ENCODE results near the gene CSF3. TPM values are rescaled to one million over a fixed set of nuclear protein-coding genes. Genes with fewer than 3 reads are reported as not detected.
A peak's percentile ranks its signal among the peaks of the same experiment; 100 is the strongest.

CSF3 gene
- total and polyA plus RNA-seq, 2 of the 13 experiments (the other 11 are each of a cell fraction or from before 2014, with no cell fraction given): 0.09 TPM; not detected in 1

DNA sequence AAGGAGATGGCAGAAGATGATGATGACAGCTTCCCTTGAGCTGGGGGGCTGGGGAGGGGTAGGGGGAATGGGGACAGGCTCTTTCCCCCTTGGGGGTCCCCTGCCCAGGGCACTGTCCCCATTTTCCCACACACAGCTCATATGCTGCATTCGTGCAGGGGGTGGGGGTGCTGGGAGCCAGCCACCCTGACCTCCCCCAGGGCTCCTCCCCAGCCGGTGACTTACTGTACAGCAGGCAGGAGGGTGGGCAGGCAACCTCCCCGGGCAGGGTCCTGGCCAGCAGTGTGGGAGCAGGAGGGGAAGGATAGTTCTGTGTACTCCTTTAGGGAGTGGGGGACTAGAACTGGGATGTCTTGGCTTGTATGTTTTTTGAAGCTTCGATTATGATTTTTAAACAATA, 17.7 kb upstream of the CSF3 start:
- intact Hi-C loops (cut with micrococcal nuclease; ENCODE audit: unreplicated experiment) (no loop called here), in situ Hi-C loops (cut with HindIII; ENCODE audit: extremely low pct_ligation_motif_present, low pct_unique_long_range_greater_than_20kb) (no loop called here)
- POLR2A ChIA-PET: interaction anchor here (0.6 to 1.2 kb wide), 2 partner anchors 15 to 17 kb away, joined by 4 read pairs; partner anchors contain the start of gene PSMD3
- Histone ChIP-seq H3K4me2 (ENCODE audit: low read depth, low read length) (no peak overlapping the region), H3K9ac (ENCODE audit: insufficient read depth, low read depth, low read length) (no peak overlapping the region), H3K79me2 (ENCODE audit: insufficient read depth, low read length) (no peaks in the 10 kb centered on the region), H3K27me3 (ENCODE audit: control insufficient read depth in 1 of 2, insufficient read depth in 2 of 2, low read length in 2 of 2) (no peaks in the 10 kb centered on the region), H3K4me3 (replicated peaks in 1 of 3; ENCODE audit: insufficient read depth in 1 of 3, low read depth in 2 of 3, low read length in 3 of 3) (no peak overlapping the region), H2AFZ (ENCODE audit: low read length) (no peak overlapping the region), H3K36me3 (replicated peaks in 1 of 2; ENCODE audit: control insufficient read depth in 1 of 2, insufficient read depth in 2 of 2, low read length in 2 of 2) (peaks cover 38 to 50% of the 10 kb centered on the region in 2 experiments), H3K9me3 (ENCODE audit: low read length) (no peaks in the 10 kb centered on the region), H3K4me1 (ENCODE audit: insufficient read depth, low read length) (no peaks in the 10 kb centered on the region), H4K20me1 (ENCODE audit: insufficient read depth, low read length) (no peaks in the 10 kb centered on the region), H3K27ac (ENCODE audit: extremely low read length, insufficient read depth, low read length) (no peak overlapping the region)
- DNase-seq (ENCODE audit: low spot score) (no peak), ATAC-seq (peak; percentile 14; the same call in 2 of the 3 replicates), FAIRE-seq (no peak)
- TF ChIP-seq HNRNPL (IDR thresholded peaks at IDR 0.05; ENCODE audit: low read depth, low read length) (no peak), ATAD3A (CRISPR knock-in tag; IDR thresholded peaks at IDR 0.05) (no peak), SMAD3 (CRISPR knock-in tag; IDR thresholded peaks at IDR 0.05) (no peak)
- BruUV-seq (replicated peaks): no TSS peak
- CTCF ChIA-PET (ENCODE audit: low intra/inter-chr PET ratio, low total read pairs): no interaction called here
- 83% methylated on average over 4 of the region's 4 CpGs for WGBS (ENCODE audit: low lambda C conversion rate)

DNA sequence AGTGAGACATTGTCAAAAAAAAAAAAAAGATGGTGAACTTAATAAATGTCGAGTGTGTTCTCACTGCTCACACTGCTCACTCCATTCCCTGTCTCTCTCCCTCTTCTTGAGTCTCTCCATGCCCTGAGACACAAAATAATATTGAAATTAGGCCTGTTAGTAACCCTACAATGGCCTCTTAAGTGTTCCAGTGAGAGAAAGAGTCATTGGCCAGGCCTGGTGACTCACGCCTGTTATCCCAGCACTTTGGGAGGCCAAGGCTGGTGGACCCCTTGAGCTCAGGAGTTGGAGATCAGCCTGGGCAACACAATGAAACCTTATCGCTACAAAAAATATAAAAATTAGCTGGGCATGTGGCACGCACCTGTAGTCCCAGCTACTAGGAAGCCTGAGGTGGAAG, 16.2 kb upstream of the CSF3 start:
- ChIA-PET CTCF (ENCODE audit: low intra/inter-chr PET ratio, low total read pairs) (no interaction called here), POLR2A (no interaction called here)
- no peak for DNase-seq (ENCODE audit: low spot score)
- Histone ChIP-seq H4K20me1 (ENCODE audit: insufficient read depth, low read length) (no peaks in the 10 kb centered on the region), H3K36me3 (replicated peaks in 1 of 2; ENCODE audit: control insufficient read depth in 1 of 2, insufficient read depth in 2 of 2, low read length in 2 of 2) (peaks cover 26 to 34% of the 10 kb centered on the region in 2 experiments), H2AFZ (ENCODE audit: low read length) (no peak overlapping the region), H3K4me1 (ENCODE audit: insufficient read depth, low read length) (peaks cover 7% of the 10 kb centered on the region), H3K9ac (ENCODE audit: insufficient read depth, low read depth, low read length) (no peak overlapping the region), H3K9me3 (ENCODE audit: low read length) (no peaks in the 10 kb centered on the region), H3K27me3 (ENCODE audit: control insufficient read depth in 1 of 2, insufficient read depth in 2 of 2, low read length in 2 of 2) (no peaks in the 10 kb centered on the region), H3K4me2 (ENCODE audit: low read depth, low read length) (no peak overlapping the region), H3K79me2 (ENCODE audit: insufficient read depth, low read length) (no peaks in the 10 kb centered on the region), H3K27ac (ENCODE audit: extremely low read length, insufficient read depth, low read length) (no peak overlapping the region), H3K4me3 (replicated peaks in 1 of 3; ENCODE audit: insufficient read depth in 1 of 3, low read depth in 2 of 3, low read length in 3 of 3) (no peak overlapping the region)
- in situ Hi-C loops (cut with HindIII; ENCODE audit: extremely low pct_ligation_motif_present, low pct_unique_long_range_greater_than_20kb): no loop called here
- 95% methylated on average over 4 of the region's 4 CpGs for WGBS (ENCODE audit: low lambda C conversion rate)
- TF ChIP-seq RARA (CRISPR knock-in tag; IDR thresholded peaks at IDR 0.05) (no peak), ZNF629 (CRISPR knock-in tag; conservative IDR thresholded peaks at IDR 0.05) (no peak), ZNF614 (CRISPR knock-in tag; IDR thresholded peaks at IDR 0.05; ENCODE audit: borderline replicate concordance) (no peak), SMAD9 (CRISPR knock-in tag; IDR thresholded peaks at IDR 0.05) (no peak)
- no TSS peak for BruUV-seq (replicated peaks)
- ATAC-seq: no peak; the same call in 2 of the 3 replicates
- no peak for FAIRE-seq
- intact Hi-C loops (cut with micrococcal nuclease; ENCODE audit: unreplicated experiment): no loop called here

All from HepG2 (cell line).